GM12892 (cell line): Measurements from ENCODE around the gene TFG.

Source experiments
- POLR2A ChIP-seq: IDR thresholded peaks from 2 replicates; pipeline ENCODE4 v1.6.1; 2011; ENCODE audit warnings: low read depth, low read length, control low read depth
- POLR2AphosphoS5 ChIP-seq: IDR thresholded peaks from 2 replicates; pipeline ENCODE4 v1.6.1; 2011; ENCODE audit warnings: low read depth, low read length, control low read depth
- TAF1 ChIP-seq: IDR thresholded peaks from 2 replicates; pipeline ENCODE4 v1.6.1; 2011; ENCODE audit warnings: low read depth, mild to moderate bottlenecking, control low read depth, low read length, borderline replicate concordance

GRCh38 chr3:100759159-100759558 is 49.9 kb downstream of the TFG start:
- TF ChIP-seq POLR2A (no peak), TAF1 (no peak), POLR2AphosphoS5 (no peak)
